IPS-18a (cell line): ENCODE data around the gene CACNA1C.
"Not testable (repeated sequence)": the region's sequence is repeated elsewhere in the genome, so short reads cannot be mapped to it uniquely, and the experiment has no call there.

Experiments
- H3K27ac ChIP-seq: one replicate; pipeline ENCODE4 v1.5.1; 2013; ENCODE audit warnings: low read length
- H3K27me3 ChIP-seq: one replicate; pipeline ENCODE4 v1.6.1; 2013; ENCODE audit warnings: mild to moderate bottlenecking, low read length; ENCODE audit not compliant: control insufficient read depth, insufficient read depth
- H3K36me3 ChIP-seq: one replicate; pipeline ENCODE4 v1.6.1; 2013; ENCODE audit warnings: low read depth, low read length; ENCODE audit not compliant: control insufficient read depth
- H3K4me1 ChIP-seq: one replicate; pipeline ENCODE4 v1.6.1; 2013; ENCODE audit warnings: low read depth, low read length; ENCODE audit not compliant: control insufficient read depth
- H3K4me3 ChIP-seq: one replicate; pipeline ENCODE4 v1.5.1; 2013; ENCODE audit warnings: low read length
- H3K9ac ChIP-seq: one replicate; pipeline ENCODE4 v1.6.1; 2013; ENCODE audit warnings: mild to moderate bottlenecking, low read length, moderate library complexity
- H3K9me3 ChIP-seq: one replicate; pipeline ENCODE4 v1.6.1; 2013; ENCODE audit warnings: low read depth, low read length; ENCODE audit not compliant: control insufficient read depth

CACNA1C gene

GRCh38 chr12:2677142-2677880, 624.5 kb downstream of the CACNA1C start:
- Histone ChIP-seq H3K4me1 (no peaks in the 10 kb centered on the region), H3K27ac (no peak overlapping the region), H3K36me3 (no peaks in the 10 kb centered on the region), H3K9ac (no peak overlapping the region), H3K27me3 (no peaks in the 10 kb centered on the region), H3K4me3 (no peak overlapping the region), H3K9me3 (no peaks in the 10 kb centered on the region)

- Histone ChIP-seq H3K4me1 (no peaks in the 10 kb centered on the region), H3K27me3 (no peaks in the 10 kb centered on the region), H3K9ac (no peak overlapping the region), H3K4me3 (no peak overlapping the region), H3K36me3 (no peaks in the 10 kb centered on the region), H3K27ac (no peak overlapping the region), H3K9me3 (no peaks in the 10 kb centered on the region)
These were observed 625.6 kb downstream of the CACNA1C start for GRCh38 chr12:2678426-2678825.

GRCh38 chr12:2679068-2679815, 626.5 kb downstream of the CACNA1C start:
- H3K36me3 ChIP-seq = no peaks in the 10 kb centered on the region
- H3K9ac ChIP-seq = no peak overlapping the region
- no peak overlapping the region for H3K4me3 ChIP-seq
- H3K4me1 ChIP-seq = peaks cover 3% of the 10 kb centered on the region
- H3K27me3 ChIP-seq = no peaks in the 10 kb centered on the region
- H3K9me3 ChIP-seq = no peaks in the 10 kb centered on the region
- no peak overlapping the region for H3K27ac ChIP-seq

GRCh38 chr12:2679816-2680675, 627.3 kb downstream of the CACNA1C start:
- Histone ChIP-seq H3K27me3 (no peaks in the 10 kb centered on the region), H3K4me1 (peaks cover 6% of the 10 kb centered on the region), H3K4me3 (no peak overlapping the region), H3K36me3 (no peaks in the 10 kb centered on the region), H3K9me3 (no peaks in the 10 kb centered on the region), H3K9ac (no peak overlapping the region), H3K27ac (no peak overlapping the region)

GRCh38 chr12:2680676-2681039, 627.9 kb downstream of the CACNA1C start:
- Histone ChIP-seq H3K36me3 (no peaks in the 10 kb centered on the region), H3K9me3 (no peaks in the 10 kb centered on the region), H3K27me3 (no peaks in the 10 kb centered on the region), H3K9ac (no peak overlapping the region), H3K27ac (no peak overlapping the region), H3K4me3 (no peak overlapping the region), H3K4me1 (peaks cover 6% of the 10 kb centered on the region)

GRCh38 chr12:2681450-2682205, 628.8 kb downstream of the CACNA1C start:
- H3K9me3 ChIP-seq = no peaks in the 10 kb centered on the region
- H3K4me3 ChIP-seq = no peak overlapping the region
- H3K27me3 ChIP-seq = no peaks in the 10 kb centered on the region
- H3K36me3 ChIP-seq = no peaks in the 10 kb centered on the region
- no peak overlapping the region for H3K27ac ChIP-seq
- H3K4me1 ChIP-seq = peaks cover 6% of the 10 kb centered on the region
- H3K9ac ChIP-seq = no peak overlapping the region

- H3K27ac ChIP-seq = no peak overlapping the region
- H3K4me3 ChIP-seq = no peak overlapping the region
- no peak overlapping the region for H3K9ac ChIP-seq
- no peaks in the 10 kb centered on the region for H3K9me3 ChIP-seq
- peaks cover 6% of the 10 kb centered on the region for H3K4me1 ChIP-seq
- H3K36me3 ChIP-seq = no peaks in the 10 kb centered on the region
- no peaks in the 10 kb centered on the region for H3K27me3 ChIP-seq
These were observed 629.8 kb downstream of the CACNA1C start for GRCh38 chr12:2682296-2683251.

GRCh38 chr12:2683283-2684025, 630.7 kb downstream of the CACNA1C start:
- no peak overlapping the region for H3K27ac ChIP-seq
- no peak overlapping the region for H3K4me3 ChIP-seq
- H3K9ac ChIP-seq = no peak overlapping the region
- no peaks in the 10 kb centered on the region for H3K27me3 ChIP-seq
- no peaks in the 10 kb centered on the region for H3K36me3 ChIP-seq
- peaks cover 6% of the 10 kb centered on the region for H3K4me1 ChIP-seq
- H3K9me3 ChIP-seq = no peaks in the 10 kb centered on the region

- H3K27me3 ChIP-seq, H3K4me1 ChIP-seq, H3K9ac ChIP-seq, H3K27ac ChIP-seq, H3K9me3 ChIP-seq, H3K36me3 ChIP-seq, H3K4me3 ChIP-seq: not testable (repeated sequence)
These were observed 631.2 kb downstream of the CACNA1C start for GRCh38 chr12:2684026-2684325.

GRCh38 chr12:2685620-2686279, 633.0 kb downstream of the CACNA1C start:
- not testable (repeated sequence) for H3K4me3 ChIP-seq, H3K27ac ChIP-seq, H3K4me1 ChIP-seq, H3K9me3 ChIP-seq, H3K27me3 ChIP-seq, H3K9ac ChIP-seq, H3K36me3 ChIP-seq
